DMS 273 (cell line): ENCODE results near the gene HCFC2.
"Not testable (repeated sequence)": the region's sequence is repeated elsewhere in the genome, so short reads cannot be mapped to it uniquely, and the experiment has no call there.

Source experiments
- DNase-seq: peaks from one replicate; lab custom pipeline; 2025; ENCODE audit not compliant: unreplicated experiment; lab: John Stamatoyannopoulos, UW

Gene HCFC2

DNA sequence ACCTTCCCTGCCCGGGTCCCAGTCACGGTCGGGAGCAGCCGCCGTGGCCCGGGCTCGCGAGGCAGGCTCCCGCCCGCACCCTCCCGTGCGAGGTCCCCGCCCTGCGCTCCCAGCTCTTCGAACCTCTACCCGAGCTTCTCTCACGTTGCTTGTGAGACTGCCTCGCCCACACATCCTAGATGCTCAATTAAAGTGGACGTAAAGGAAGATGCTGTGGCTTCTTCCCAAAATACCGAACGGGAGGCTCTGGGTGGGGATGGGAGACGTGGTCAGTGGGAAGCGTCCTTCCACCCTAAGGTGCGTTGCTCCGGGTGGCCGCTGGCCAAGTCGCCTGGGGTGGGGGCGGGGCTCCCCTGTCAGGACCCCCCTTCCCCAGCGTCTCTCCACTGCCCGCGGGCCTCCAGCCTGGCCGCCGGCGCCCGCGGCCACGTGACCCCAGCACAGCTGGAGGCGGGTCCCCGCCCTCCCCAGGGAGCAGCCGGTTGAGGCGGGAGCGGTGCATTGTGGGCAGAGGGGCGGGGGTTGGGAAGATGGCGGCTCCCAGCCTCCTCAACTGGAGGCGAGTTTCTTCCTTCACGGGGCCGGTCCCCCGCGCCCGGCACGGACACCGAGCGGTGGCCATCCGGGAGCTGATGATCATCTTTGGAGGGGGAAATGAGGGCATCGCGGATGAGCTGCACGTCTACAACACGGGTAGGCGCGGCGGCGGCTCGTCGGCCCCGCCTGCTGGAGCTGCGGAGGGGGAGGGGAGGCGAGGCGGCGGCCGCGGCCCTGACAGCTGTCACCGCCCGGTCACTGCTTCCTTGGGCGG, at the start of gene HCFC2:
Gene HCFC2, plus strand, starts transcription at position 501 of the 811 bp plus-strand sequence. Its CDS starts 30 bp downstream, at position 531.
- peak; percentile 90 for DNase-seq

- DNase-seq, result not testable (repeated sequence)
Observed at GRCh38 chr12:104021862-104022261, 42.5 kb upstream of the HCFC2 start.

- DNase-seq, result no peak
Observed at GRCh38 chr12:104022786-104023185, 41.5 kb upstream of the HCFC2 start.

DNA sequence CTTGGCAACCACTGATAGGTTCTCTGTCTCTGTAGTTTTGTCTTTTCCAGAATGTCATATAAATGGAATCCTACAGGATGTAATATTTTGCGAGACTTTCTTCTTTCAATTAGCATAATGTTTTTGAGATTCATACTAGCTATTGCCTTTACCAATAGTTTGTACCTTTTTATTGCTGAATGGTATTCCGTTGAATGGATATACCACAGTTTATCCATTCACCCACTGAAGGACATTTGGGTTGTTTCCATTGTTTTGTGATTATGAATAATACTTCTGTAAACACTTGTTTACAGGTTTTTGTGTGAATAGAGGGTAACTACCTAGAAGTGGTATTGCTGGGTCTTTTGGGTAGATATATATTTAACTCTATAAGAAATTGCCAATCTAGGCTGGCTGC, 40.6 kb upstream of the HCFC2 start:
- DNase-seq, result no peak

DNA sequence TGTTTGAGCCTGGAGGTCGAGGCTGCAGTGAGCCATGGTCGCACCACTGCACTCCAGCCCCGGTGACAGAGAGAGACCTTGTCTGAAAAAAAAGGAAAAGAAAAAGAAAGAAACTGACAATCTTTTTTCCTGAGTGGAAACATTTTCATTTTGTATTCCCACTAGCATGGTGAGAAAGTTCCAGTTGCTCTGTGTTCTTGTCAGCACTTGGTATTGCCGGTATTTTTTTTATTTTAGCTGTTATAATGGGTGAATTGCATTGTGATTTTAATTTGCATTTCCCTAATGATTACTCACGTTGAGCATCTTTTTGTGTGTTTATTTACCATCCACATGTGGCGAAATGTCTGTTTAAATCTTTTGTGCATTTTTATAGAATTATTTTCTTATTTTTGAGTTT, 40.0 kb upstream of the HCFC2 start:
- DNase-seq, result no peak

- no peak for DNase-seq
Observed at GRCh38 chr12:104025771-104026170, 38.6 kb upstream of the HCFC2 start.

DNA sequence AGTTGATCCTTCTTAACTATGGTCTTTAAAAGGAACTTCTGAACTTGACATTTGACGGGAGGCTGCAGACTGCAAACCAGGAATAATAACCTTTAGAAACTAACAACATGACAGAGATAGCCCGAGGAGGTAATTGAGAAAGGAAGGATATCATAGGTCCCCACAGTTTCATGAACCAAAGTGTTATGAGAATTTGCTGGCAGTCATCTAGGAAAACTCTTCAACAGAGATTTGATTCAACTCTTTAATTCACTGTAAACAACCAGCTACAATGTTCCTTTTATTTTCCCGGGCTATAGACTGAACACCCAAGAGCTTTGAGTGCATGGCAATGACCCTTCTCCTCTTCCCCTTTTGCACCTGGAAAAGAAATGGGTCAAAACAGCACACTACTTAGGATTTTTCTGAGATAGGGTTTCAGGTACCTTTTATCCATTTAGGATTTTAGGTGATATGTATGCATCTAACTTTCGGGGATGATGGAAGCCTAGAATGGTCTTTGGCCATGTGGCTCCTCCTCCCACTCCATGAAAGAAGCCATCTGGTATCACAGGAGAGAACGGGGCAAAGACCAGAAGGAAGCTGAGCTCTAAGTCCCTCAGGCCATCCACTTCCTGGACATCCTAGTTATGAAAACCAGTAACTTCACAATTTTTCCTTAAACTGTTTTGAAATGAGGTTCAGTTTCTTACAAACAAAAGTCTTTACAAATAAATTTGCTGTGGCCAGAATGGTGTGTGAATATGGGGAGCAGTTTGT, 37.3 kb upstream of the HCFC2 start:
- DNase-seq, result no peak

- DNase-seq, result not testable (repeated sequence)
Observed at GRCh38 chr12:104030596-104030995, 33.7 kb upstream of the HCFC2 start.

GRCh38 chr12:104036143-104036542, 28.2 kb upstream of the HCFC2 start:
- not testable (repeated sequence) for DNase-seq

GRCh38 chr12:104039769-104040168, 24.6 kb upstream of the HCFC2 start:
- not testable (repeated sequence) for DNase-seq

DNA sequence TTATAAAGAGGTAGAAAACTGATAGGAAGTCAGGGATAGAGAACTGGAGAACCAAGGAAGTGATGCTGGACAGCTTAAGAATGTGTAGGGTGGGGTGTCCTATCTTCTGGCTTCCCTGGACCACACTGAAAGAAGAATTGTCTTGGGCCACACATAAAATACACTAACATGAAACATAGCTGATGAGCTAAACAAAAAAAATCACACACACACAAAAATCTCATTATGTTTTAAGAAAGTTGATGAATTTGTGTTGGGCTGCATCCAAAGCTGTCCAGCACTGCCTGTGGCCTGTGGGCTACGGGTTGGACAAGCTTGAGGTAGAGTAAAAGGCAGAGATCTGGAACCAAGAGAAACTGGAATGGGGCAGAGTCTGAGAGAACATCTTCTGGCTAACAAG, 21.8 kb upstream of the HCFC2 start:
- no peak for DNase-seq

GRCh38 chr12:104044158-104044557, 20.2 kb upstream of the HCFC2 start:
- DNase-seq, result no peak

- no peak for DNase-seq
Observed at GRCh38 chr12:104046306-104046705, 18.0 kb upstream of the HCFC2 start.

DNA sequence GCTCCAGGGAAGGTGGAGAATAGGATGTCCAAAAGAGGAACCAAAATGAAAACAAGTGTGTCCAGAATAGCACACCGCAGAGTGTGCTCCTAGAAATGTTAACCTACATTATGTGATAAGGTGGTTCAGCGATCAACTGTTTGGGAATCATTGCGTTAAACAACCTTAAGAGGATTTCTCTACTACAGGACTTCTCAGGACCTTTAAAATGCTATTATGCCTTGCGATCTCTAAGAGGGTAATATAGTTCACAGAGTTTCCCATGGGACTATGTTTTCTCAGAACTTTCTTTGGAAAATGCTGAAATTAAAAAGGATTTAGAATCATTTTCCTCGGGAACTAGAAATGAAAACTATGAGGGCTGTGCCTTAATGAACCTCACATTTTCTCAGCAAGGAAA, 16.2 kb upstream of the HCFC2 start:
- no peak for DNase-seq

DNA sequence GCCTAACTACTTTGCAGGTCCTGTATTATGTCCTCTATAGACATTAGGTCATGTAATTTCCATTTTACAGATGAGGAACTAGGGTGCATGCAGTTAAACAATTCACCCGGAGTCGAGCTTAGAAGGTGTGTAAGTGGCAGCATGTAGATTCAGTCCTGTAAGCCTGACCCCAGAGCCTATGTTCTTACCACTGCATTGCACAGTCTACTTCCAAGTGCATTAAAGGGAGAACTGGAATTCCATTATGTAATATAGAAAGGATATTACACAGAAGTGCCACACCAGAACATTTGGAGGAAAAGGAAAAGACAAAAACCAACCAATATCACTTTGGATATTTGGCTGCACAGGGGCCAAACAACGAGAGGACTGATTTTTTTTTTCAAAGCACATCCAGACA, 15.5 kb upstream of the HCFC2 start:
- no peak for DNase-seq

DNA sequence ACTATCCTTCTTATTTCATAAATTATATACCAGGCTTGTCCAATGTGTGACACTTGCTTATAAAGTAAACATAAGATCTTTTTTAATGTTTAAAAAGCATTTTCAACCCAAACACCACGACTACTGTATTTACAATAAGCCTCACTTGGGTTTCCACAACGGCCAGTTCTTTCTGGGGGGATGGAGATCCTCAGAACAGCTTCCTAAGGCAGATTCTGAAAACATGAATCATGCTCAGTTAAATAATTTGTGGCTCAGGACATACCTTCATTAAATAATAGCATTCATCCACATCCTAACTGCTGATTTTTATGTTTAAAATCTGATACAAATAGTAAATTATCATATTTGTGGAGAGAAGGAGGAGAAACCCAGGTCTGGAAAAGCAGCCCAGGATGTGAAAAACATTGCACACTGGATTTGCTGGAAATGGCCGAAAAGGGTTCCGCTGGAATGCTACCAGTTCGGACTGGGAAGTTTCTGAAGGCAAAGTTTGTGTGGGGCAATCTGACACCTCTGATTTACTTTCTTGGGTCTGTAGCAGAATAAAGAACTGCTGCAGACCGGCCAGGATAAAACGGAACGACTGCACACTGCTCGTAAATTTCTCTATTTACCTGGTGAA, 14.9 kb upstream of the HCFC2 start:
- DNase-seq, result no peak

DNA sequence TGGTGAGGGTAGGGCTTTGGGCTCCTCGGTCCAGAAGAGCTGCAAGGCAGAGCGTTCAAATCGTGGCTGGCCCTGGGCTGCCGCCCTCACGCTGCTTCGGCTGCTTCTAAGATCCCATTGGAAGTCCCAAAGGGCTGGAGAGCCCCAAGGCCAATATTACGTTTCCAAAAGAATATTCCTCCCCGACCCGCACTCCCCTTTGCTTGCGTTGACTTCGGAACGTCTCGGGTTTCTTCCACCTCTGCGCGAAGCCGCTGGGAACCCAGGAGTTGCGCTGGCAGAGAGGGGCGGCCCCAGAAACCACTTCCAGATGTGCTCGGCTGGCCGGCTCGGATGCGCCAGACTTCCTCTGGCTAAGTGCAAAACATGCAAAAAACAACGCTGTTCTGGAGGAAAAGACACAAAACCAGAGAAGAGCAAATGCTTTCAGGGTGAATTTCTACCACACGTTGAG, 14.4 kb upstream of the HCFC2 start, which contains the start of gene GLT8D2:
Gene GLT8D2, minus strand, starts transcription at position 285 of the 454 bp plus-strand sequence. CDS start 30,539 bp downstream, outside the sequence.
- DNase-seq, result no peak

DNA sequence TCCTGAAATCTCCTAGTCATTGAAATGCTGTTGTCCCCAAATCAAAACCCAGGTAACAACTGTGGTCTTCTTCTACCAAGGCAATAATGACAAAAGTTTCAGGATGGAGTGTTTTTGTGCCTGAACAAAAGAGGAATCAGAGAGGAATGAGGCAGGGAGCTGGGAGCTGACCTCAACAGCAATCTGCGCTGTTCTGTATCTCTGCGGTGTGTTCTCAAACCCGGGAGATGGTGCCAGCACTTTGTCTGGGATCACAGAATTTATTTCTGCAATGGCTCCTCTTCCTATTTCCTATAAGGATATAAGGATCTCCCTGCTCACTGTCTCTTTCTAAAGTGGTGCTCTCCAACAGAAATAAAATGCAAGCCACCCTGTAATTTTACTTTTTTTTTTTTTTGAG, 13.9 kb upstream of the HCFC2 start:
- DNase-seq, result no peak

DNA sequence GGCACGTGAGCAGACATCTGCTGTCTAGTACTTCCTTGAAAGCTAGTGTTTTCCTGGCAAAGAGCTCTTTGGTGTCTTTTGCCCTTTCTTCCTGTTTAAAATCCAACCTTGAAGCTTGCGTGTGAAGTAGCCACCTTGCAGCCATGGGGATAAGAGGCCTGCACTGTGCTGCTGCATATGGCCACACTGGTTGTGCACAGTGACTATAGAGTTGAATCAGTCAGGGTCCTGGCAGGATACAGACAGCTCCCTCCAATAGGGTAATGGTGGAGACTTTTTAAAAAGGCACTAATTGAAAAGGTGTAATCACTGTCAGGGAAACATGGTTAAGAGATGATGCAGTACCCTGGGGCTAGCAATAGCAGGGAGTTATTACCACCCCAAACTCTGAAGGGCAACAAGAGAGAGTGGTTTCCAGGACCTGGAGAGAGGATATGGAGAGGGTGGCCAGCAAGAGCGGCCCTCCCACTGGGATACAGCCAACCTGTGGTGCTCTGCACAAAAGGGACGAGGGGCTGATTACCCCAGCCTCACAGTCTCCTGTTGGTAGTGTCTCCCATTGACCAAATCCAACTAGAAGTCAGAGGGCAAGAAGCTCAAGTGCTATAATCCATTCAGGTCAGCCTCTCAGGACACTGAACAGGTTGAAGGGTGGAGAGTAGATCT, 9.5 kb upstream of the HCFC2 start:
- DNase-seq, result no peak

DNA sequence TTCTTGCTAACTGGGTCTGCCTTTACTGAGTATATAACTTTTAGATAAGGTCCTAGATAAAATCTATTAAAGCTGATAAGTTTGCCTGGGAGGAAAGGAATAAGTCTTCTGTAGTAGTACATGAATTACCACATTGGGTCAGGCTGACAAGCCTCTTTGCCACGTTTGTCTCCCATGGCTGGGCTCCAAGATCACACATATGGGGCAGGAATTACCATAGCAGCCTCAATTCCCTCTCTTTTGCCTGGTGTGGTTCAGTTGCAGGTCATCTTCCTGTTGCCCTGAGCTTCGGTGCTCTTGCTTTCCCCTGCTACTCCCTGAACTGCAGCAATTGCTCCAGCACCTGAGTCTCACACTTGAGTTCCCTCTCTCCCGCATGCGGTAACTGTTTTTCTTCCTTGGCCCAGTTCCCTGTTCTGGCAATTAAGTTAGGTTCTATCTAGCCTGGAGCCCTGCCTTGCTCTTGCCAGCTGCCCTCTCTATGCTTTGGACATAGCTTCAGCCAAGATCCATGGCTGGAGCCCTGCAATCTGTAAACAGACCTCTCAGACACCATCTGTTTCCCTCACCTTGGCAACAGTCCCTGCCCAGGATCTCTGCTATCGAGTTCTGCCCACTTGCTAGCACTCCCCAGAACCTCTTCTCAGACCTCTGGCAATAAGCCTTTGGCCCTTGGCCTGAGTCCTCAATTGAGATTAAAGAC, 8.5 kb upstream of the HCFC2 start:
- peak; percentile 98 for DNase-seq
